ENCODE results near the gene LRCH3.

DNA sequence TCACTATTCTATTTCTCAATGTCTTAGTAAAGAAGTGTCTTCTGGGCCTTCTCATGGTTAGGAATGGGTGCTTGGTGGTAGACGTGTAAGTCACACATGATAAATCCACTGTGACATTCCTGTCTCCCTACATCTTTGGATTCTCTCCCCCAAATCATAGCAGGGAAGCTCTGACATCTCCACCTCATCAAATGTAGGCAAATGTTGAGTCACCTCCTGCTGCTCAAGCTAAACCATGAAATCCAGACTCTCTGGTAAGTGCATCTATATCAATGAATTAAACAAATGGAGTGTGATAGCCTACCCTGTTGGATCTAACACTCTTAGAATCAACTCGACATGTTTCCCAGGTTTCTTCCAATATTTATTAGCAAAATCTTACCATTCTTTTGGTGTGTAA is 116.1 kb downstream of the LRCH3 start:
- TF ChIP-seq CTCF (IDR thresholded peaks at IDR 0.05; ENCODE audit: insufficient read depth, low read depth, low read length), result no peak
- no peak for TF ChIP-seq EZH2 (IDR thresholded peaks at IDR 0.05; ENCODE audit: insufficient read depth, low read length)
